K562 (cell line): ENCODE measurements around the gene ELOF1. TPM values are rescaled to one million over a fixed set of nuclear protein-coding genes. Genes with fewer than 3 reads are reported as not detected.

Experiments
- E2F8 ChIP-seq: fragments of 450-650 bp; IDR thresholded peaks from 2 replicates; pipeline ENCODE4 v1.7.1; 2018; ENCODE audit warnings: mild to moderate bottlenecking, low read depth; ENCODE audit not compliant: partially characterized antibody
- ETV6 ChIP-seq, 3 experiments: fragments of 150-350 bp in 1 of 3; sonication (generic) in 1 of 3; formaldehyde crosslinking in 1 of 3; IDR thresholded peaks; 2 replicates each; pipeline versions ENCODE4 v1.6.1 to v1.8.0; 2014 to 2022; ENCODE audit warnings: borderline replicate concordance in 2 of 3, low read depth in 2 of 3, antibody characterized with exemption in 1 of 3, low read length in 1 of 3, mild to moderate bottlenecking in 1 of 3, missing genetic modification reagents in 1 of 3
- RB1 ChIP-seq: fragments of 450-650 bp; IDR thresholded peaks from 2 replicates; pipeline ENCODE4 v1.6.1; 2017; ENCODE audit warnings: low read depth, mild to moderate bottlenecking
- VEZF1 ChIP-seq: fragments of 200-800 bp; sonication (Bioruptor generic); IDR thresholded peaks from 2 replicates; pipeline ENCODE4 v1.6.1; 2017; ENCODE audit warnings: missing genetic modification characterization, missing compliant biosample characterization
- YBX1 ChIP-seq: fragments of 450-650 bp; IDR thresholded peaks from 2 replicates; pipeline ENCODE4 v1.7.1; 2016; ENCODE audit warnings: mild to moderate bottlenecking
- ZNF175 ChIP-seq: fragments of 200-800 bp; sonication (Bioruptor generic); IDR thresholded peaks from 2 replicates; pipeline ENCODE4 v1.6.1; 2016; ENCODE audit warnings: low read depth, mild to moderate bottlenecking, missing genetic modification characterization, missing compliant biosample characterization
- ZNF445 ChIP-seq: fragments of 250-450 bp; sonication (Bioruptor Pico); IDR thresholded peaks from 2 replicates; pipeline ENCODE4 v1.4.0; 2020; ENCODE audit warnings: low read depth, mild to moderate bottlenecking, moderate library complexity
- ZNF592 ChIP-seq: fragments of 450-650 bp; IDR thresholded peaks from 2 replicates; pipeline ENCODE4 v1.6.1; 2017; ENCODE audit warnings: antibody characterized with exemption, mild to moderate bottlenecking
- ZNF780A ChIP-seq: fragments of 250-450 bp; sonication (Bioruptor Pico); IDR thresholded peaks from 2 replicates; pipeline ENCODE4 v1.5.0; 2021; ENCODE audit warnings: mild to moderate bottlenecking
- polyA plus RNA-seq, 8 experiments: library from polyadenylated mRNA; depleted of rRNA in 4 of 8; stranded (reverse) in 5 of 8; unstranded in 3 of 8; fragments of >200 nt; fragmentation: Nextera tagmentation in 2 of 8; fragmentation: Illumina TruSeq in 1 of 8; extraction: Ambion mirVana in 2 of 8; extraction: Trizol in 1 of 8; gene quantifications; 2 replicates each; pipeline versions ENCODE4 v1.2.1 to v1.2.3, GENCODE V29; 2011 to 2014; ENCODE audit warnings: inconsistent platforms in 1 of 8, missing spikeins in 1 of 8
- total RNA-seq, 7 experiments: library from RNA; depleted of rRNA in 6 of 7; stranded (reverse); fragments of >200 nt in 6 of 7; fragmentation: Illumina TruSeq in 2 of 7; extraction: Trizol in 2 of 7; gene quantifications; 2 replicates each; pipeline versions ENCODE4 v1.2.1 to v1.2.3, GENCODE V29; 2011 to 2021; ENCODE audit warnings: low replicate concordance in 1 of 7

ELOF1 gene
- total and polyA plus RNA-seq, 9 of the 15 experiments (the other 6 are each of a cell fraction or from before 2014, with no cell fraction given), result 16.7 to 147 (median 74.2) TPM

- peak; percentile 48; the same call in 1 of the 2 replicates for TF ChIP-seq ZNF592
- no peak; a peak in 1 of 4 replicates for TF ChIP-seq ETV6 (IDR thresholded peaks at IDR 0.05; ENCODE audit: borderline replicate concordance in 1 of 2, low read depth in 2 of 2, low read length in 1 of 2)
- no peak for TF ChIP-seq ETV6 (CRISPR knock-in tag; IDR thresholded peaks at IDR 0.05; ENCODE audit: borderline replicate concordance)
- TF ChIP-seq ZNF175, result no peak
- TF ChIP-seq ZNF780A (CRISPR knock-in tag), result no peak
- TF ChIP-seq ZNF445 (CRISPR knock-in tag), result no peak
- TF ChIP-seq RB1, result peak; percentile 20; the same call in 1 of the 2 replicates
- peak; percentile 62 for TF ChIP-seq VEZF1 (CRISPR knock-in tag)
- no peak for TF ChIP-seq YBX1
- TF ChIP-seq E2F8, result no peak
These were observed 19.5 kb upstream of the ELOF1 start (continued) for GRCh38 chr19:11578258-11579142.
